GM12864 (cell line): ENCODE measurements around the gene DAO.

ENCODE experiments used
- DNase-seq: peaks from one replicate; pipeline ENCODE4 v3.0.0-alpha.2; 2011; ENCODE audit warnings: low read depth
- H3K4me3 ChIP-seq: 2 replicates; pipeline ENCODE4 v1.5.1; 2011; ENCODE audit warnings: mild to moderate bottlenecking, low read depth, low read length, control low read depth
- TF ChIP-seq, protein P1 (sequence below): IDR thresholded peaks from 2 replicates; pipeline ENCODE4 v1.5.1; 2011; ENCODE audit warnings: low read depth, mild to moderate bottlenecking, moderate library complexity, low read length, control low read depth, inconsistent platforms; ENCODE audit errors: missing control alignments

Gene DAO

DNA sequence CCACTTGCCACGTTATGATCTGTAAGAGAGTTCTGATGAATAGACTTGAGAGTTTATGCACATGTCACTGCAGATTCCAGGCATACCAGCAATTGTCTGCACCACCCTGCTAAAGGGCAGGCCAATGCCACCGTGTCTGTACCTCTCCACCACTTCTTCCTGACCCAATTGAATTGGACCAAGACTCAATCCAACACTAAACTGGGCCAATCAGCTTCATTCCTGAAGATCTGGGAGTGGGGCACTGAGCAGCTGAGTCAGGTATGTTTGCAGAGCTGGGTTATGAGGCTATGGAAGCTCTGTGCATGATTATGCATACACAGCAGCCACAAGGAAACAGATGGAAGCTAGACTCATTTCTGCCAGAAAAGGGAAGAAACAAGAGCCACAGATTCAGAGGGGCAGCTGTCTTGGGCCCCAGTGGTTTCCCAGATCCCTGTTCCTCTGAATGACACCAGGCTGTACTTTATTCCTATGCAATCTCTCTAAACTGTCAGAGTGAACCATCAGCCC is 28.0 kb downstream of the DAO start:
- no peak overlapping the region for H3K4me3 ChIP-seq
- TF ChIP-seq, protein P1, sequence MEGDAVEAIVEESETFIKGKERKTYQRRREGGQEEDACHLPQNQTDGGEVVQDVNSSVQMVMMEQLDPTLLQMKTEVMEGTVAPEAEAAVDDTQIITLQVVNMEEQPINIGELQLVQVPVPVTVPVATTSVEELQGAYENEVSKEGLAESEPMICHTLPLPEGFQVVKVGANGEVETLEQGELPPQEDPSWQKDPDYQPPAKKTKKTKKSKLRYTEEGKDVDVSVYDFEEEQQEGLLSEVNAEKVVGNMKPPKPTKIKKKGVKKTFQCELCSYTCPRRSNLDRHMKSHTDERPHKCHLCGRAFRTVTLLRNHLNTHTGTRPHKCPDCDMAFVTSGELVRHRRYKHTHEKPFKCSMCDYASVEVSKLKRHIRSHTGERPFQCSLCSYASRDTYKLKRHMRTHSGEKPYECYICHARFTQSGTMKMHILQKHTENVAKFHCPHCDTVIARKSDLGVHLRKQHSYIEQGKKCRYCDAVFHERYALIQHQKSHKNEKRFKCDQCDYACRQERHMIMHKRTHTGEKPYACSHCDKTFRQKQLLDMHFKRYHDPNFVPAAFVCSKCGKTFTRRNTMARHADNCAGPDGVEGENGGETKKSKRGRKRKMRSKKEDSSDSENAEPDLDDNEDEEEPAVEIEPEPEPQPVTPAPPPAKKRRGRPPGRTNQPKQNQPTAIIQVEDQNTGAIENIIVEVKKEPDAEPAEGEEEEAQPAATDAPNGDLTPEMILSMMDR = no peak
- DNase-seq = no peak

DNA sequence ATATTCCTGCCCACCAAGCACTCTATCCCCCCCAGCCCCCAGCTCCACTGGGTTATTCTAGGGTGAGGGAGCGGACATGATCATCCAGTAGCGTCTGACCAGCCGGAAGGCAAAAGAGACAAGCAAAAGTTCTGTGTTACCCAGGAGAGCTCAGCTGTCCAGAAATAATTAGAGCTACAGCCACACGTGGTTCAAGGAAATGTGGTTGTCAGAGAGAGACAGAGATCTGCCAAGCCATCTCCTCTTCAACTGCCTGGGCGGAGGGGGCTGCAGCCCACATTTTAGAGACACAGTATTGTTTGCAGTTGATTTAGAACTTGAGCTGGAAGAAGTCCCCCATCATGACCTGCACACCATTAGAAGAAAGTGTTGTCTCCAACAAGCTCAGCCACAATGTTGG is 30.4 kb downstream of the DAO start:
- H3K4me3 ChIP-seq = no peak overlapping the region
- TF ChIP-seq, protein P1 = no peak
- no peak for DNase-seq

DNA sequence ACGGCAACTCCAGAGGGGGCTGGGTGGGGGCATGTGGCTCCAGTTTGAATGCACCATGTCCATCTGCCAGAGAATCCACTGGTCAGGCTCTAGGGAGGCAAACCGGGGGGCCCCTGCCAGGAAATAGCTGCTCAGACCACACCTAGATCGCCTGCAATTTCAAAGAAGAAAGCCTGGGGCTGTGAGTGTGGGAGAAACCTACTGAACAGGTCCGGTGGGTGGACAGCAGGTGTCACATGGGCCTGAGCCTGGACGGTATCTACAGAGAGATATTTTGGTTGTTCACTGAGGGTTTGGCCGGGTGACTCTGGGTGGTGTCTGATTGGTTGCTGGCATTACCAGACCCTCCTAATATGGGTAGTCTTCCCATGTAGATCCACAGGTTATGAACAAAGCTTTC is 32.0 kb downstream of the DAO start:
- no peak overlapping the region for H3K4me3 ChIP-seq
- TF ChIP-seq, protein P1 = no peak
- no peak for DNase-seq

DNA sequence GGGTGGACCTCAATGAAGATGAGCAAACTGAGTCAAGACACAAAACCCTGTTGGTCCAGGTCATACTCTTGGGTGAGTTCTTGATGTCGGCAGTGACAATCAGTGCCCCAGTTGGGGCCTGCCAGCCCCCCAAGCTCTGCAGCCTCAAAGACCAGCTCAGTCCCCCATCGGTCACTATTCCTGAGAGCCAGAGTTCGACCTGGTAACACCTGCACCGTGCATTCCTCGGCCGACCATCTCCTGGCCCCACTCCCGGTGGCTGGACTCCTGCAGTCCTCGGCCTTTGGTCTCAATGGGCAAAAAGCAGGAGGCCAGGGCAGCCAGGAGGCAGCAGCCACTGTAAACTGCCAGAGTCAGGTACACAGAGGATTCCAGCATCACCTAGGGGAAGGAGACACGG is 32.5 kb downstream of the DAO start:
- DNase-seq = no peak
- no peak overlapping the region for H3K4me3 ChIP-seq
- TF ChIP-seq, protein P1 = no peak

DNA sequence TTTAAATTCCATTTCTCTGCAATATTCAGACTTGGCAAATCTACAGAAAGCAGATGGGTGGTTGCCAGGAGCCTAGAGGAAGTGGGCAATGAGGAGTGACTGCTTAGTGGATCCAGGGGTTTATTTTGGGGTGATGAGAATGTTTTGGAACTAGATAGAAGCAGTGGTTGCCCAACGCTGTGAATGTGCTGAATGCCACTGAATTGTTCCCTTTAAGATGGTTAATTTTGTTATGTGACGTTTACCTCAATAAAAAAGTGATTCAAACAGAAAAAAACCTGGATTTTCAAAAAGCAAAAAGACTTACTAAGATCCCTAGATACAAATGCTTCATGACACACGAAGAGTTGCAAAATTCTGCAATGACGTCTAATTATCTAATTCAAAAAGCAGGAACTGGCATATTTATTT is 34.2 kb downstream of the DAO start:
- no peak overlapping the region for H3K4me3 ChIP-seq
- TF ChIP-seq, protein P1 = no peak
- no peak for DNase-seq

DNA sequence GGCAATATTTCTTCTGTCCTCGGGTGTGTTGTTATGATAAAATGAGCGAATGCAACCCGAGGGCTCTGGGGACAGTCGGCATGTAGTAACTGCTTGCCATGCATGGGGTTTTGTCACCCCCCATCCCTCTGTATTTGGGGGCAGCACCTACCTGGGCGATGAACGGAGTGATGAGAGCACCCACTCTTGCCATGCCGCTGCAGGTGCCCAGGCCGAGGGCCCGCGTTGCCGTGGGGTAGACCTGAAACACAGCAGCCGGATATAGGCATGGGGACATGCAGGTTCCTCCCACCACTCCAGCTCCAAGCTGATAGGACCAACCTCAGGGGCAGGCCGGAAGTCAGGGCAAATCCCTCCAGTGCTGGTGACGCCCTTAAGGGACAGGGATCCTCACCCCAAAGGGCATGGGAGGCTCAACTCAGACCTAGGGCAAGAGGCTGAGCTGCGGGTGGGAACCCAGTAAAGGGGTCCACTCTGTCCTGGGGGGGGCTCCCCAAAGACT is 35.8 kb downstream of the DAO start:
- no peak overlapping the region for H3K4me3 ChIP-seq
- DNase-seq = no peak
- TF ChIP-seq, protein P1 = no peak

DNA sequence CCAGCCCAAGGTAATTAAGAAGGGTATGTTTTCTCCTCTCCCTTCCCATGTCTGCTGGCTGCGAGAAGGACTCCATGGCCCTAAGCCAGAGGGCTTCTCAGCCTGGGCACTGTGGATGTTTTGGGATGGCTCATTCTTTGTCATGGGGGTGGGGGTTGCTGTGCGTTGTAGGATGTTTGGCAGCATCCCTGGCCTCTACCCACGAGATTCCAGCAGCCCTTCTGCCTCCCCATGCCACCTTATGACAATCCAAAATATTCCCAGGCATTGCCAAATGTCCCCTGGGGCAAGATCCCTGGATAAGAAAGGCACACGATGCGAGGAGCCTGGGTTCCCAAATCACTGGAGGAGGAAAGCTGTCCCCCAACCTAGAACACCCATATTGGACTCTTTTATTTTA is 36.4 kb downstream of the DAO start:
- no peak overlapping the region for H3K4me3 ChIP-seq
- DNase-seq = no peak
- TF ChIP-seq, protein P1 = no peak
